Erythroblast (primary cell): ENCODE data around the gene MDC1.

Experiments used
- GATA1 ChIP-seq: IDR thresholded peaks from 2 replicates; pipeline ENCODE4 v1.6.1; 2011; ENCODE audit warnings: low read depth, mild to moderate bottlenecking, control low read depth, low read length, moderate library complexity
- POLR2A ChIP-seq: IDR thresholded peaks from 2 replicates; pipeline ENCODE4 v1.6.1; 2011; ENCODE audit warnings: mild to moderate bottlenecking, low read length

- TF ChIP-seq POLR2A (peak; percentile 63), GATA1 (no peak)
Observed at GRCh38 chr6:30742316-30743098, 25.4 kb upstream of the MDC1 start, which contains the start of gene FLOT1.
